Hypothalamus (tissue), 51 donors: ENCODE results near the gene INPP4A.
A peak's percentile ranks its signal among the peaks of the same experiment; 100 is the strongest.
"Not testable (repeated sequence)": the region's sequence is repeated elsewhere in the genome, so short reads cannot be mapped to it uniquely, and the experiment has no call there.

ENCODE experiments used
- DNase-seq, 51 donors: peaks; one replicate each; lab custom pipeline; 2025; lab: John Stamatoyannopoulos, UW

The INPP4A gene

DNA sequence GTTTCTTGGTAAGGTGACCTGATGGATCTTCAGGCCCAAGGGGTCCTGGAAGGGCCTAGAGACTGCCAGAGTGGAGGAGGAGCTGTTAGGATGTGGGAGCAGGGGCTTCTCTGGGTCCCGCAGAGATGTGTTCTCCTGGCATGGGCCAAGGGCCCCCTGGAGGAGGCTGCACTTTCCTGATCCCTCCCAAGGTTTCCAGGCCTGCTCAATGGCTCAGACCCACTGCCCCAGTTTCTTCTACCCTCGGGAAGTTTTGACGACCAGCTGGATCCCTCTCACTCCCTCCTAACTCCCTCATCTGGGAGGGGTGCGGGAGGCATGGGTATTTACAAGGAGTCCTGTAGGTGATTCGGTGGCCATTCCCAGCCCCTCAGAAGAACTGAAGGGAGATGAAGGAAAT, 127.6 kb downstream of the INPP4A start:
- no peak for DNase-seq

DNA sequence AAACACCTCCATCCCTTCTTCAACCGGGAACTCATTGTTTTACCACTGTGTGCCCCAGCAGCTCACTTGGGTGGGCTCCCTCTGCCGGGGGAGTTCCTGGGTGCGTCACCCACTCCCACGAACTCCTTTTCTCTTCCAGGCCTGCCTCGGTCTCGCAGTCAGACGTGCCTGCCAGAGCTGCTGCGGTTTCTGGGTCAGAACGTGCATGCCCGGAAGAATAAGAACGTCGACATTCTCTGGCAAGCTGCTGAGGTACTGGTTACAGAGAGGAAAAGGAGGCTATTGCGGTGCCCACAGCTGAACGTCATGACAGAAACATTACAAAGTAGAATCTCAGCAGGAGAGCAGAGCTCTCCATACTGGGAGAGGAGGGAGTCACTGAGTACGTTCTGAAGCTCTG, 128.0 kb downstream of the INPP4A start:
- peak in 2 of 51 donors; percentile 29 to 45 for DNase-seq

DNA sequence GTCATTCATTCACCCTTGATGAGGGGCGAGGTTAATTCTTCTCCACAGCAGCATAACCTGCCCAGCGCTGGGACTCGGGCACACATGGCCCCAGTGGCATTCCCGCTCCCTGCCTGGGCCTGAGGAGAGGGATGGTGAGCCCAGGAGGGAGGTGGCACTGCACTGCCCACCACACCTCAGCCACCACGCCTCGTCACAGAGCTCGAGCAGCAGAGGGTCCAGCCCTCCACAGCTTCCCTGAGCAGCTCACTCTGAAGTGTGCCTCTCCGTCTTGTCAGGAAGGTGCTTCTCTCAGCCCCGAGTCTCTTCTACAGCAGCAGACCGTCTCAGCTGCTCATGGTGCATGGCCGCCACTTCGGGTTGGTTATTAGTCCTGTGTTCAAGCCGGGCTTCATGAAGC, 128.8 kb downstream of the INPP4A start:
- DNase-seq: no peak

DNA sequence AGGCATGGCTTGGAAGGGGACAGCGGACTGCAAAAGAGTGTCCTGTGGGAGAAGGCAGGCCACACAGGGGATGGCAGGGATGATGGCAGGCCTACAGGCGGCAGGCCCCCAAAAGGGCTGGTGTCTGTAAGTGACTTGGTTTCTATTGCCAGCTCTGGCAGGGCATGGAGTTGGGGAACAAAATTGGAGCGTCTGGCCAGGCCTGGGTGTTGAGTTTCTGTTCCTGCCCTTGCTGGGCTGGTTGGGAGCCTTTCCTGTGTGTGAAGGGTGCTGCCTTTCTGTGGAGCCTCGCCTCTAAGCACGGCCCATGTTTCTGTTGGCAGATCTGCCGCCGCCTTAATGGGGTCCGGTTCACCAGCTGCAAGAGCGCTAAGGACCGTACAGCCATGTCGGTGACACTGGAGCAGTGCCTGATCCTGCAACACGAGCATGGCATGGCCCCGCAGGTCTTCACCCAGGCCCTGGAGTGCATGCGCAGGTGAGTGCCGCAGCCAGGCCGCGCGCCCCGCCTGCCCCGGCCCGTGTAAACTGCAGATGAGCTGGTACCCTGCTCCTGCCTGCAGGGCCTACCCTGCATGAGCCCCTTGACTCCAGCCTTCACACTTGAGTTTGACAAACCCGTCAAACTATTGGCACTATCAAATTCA, 132.1 kb downstream of the INPP4A start:
- DNase-seq: no peak

DNA sequence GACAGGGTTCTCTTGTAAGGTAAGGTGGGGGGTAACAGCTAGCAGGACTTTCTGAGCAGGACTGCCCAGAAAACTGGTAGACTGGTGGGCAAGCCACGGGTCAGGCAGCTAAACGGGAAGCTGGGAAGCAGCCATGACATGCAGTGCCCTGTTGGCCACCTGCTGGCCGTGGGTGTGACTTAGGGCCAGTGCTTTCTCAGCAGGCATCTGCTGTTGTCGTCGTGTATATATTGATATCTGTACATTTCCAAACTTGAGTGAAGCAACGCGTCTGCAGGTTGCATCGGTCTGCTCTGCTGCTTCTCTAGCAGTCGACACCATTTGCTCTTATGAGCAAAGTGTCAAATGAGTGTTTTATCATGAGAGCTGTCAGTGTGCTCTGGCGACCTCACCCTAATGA, 132.7 kb downstream of the INPP4A start:
- no peak for DNase-seq

DNA sequence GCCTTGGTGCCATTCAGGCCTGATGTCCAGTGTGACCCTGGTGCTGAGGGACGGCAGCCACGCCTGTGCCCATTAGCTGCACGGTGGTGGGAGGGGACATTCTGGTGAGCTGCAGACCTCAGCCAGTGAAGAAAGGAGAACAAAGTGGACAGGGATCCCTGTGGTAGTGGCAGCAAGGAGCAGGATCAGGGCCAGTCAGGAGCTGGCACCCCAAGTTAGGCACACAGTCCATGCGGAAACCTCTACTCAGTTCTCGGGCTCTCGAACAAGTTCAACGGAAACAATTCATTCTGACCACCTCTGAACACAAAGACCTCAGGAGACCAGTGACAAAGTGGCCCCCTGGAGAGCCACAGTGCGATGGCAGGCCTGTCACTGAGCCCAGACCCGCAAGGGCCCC, 133.6 kb downstream of the INPP4A start:
- DNase-seq: no peak

GRCh38 chr2:98579926-98580325, 135.3 kb downstream of the INPP4A start:
- DNase-seq: no peak

GRCh38 chr2:98580656-98581284, 136.1 kb downstream of the INPP4A start:
- DNase-seq: no peak

DNA sequence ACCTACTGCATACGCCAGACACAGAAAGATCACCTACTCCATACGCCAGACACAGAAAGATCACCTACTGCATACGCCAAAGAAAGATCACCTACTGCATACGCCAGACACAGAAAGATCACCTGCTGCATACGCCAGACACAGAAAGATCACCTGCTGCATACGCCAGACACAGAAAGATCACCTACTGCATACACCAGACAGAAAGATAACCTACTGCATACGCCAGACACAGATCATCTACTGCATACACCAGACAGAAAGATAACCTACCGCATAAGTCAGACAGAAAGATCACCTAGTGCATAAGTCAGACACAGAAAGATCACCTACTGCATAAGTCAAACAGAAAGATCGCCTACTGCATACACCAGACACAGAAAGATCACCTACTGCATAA, 137.9 kb downstream of the INPP4A start:
- no peak for DNase-seq

GRCh38 chr2:98583276-98583675, 138.6 kb downstream of the INPP4A start:
- no peak for DNase-seq

- DNase-seq: no peak
These were observed 139.4 kb downstream of the INPP4A start for GRCh38 chr2:98583816-98584618.

DNA sequence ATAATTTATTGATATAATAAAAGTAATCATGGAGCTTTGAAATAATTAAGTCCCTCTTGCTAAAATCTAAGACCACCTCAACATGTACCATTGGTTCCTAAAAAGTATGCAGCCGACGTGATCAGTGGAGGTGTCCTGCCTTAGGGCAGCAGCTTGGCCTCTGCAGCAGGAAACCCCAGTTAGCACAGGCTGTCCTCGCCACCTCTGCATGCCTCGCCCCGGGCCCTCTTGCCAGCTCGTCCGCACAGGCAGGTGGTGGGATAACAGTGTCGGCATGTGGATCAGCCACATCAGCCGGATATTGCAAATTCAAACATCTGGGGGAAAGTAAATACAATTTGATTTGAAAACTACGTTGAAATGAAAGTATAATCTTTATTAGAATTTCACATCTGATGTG, 140.7 kb downstream of the INPP4A start:
- no peak for DNase-seq

GRCh38 chr2:98586551-98587140, 142.0 kb downstream of the INPP4A start:
- no peak for DNase-seq

- DNase-seq: no peak
These were observed 144.3 kb downstream of the INPP4A start for GRCh38 chr2:98588880-98589431.

DNA sequence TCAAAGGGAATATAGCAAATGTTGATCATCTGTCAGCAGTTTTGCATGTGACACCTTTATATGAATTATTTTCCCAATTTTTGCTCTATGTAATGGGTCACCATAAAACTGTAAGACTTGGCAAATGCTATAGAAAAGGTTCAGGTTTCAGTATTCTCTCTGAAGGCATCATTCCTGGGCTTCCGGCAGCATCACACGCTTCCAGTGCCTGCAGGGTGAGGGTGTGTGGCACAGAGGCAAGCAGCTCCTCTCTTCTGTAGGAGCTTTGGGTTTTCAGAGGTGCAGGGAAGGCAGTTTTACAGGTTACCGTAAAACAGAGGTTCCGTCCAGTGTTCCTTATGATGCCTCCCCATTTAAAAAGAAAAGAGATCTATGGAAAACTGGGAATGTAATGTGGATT, 144.8 kb downstream of the INPP4A start:
- DNase-seq: no peak

GRCh38 chr2:98592565-98592964, 147.9 kb downstream of the INPP4A start:
- no peak for DNase-seq

DNA sequence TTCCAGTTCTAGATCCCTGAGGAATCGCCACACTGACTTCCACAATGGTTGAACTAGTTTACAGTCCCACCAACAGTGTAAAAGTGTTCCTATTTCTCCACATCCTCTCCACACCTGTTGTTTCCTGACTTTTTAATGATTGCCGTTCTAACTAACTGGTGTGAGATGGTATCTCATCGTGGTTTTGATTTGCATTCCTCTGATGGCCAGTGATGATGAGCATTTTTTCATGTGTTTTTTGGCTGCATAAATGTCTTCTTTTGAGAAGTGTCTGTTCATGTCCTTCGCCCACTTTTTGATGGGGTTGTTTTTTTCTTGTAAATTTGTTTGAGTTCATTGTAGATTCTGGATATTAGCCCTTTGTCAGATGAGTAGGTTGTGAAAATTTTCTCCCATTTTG, 150.0 kb downstream of the INPP4A start:
- not testable (repeated sequence) for DNase-seq

- DNase-seq: no peak
These were observed 154.2 kb downstream of the INPP4A start for GRCh38 chr2:98598781-98599428.

GRCh38 chr2:98601532-98602132, 157.0 kb downstream of the INPP4A start:
- no peak for DNase-seq

DNA sequence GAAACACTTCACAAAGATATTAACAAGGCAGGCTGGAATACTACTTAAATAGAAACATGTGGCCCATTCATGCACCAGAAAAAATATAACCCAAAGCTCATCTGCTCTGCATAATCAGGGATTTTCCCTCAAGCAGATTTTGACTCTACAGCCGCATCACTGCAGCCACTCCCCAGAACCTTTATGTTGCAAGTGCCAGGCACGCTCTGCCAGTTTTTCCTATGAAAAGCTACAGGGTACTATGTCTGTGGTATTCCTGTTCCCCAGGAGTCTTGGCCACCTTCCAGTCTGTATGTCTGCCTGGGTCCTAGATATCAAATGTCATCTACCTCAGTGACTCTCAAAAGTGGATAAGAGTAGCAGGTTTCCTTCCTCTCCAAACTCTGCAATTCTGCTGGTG, 159.9 kb downstream of the INPP4A start:
- no peak for DNase-seq
